NB4 (cell line): Measurements from ENCODE around the gene KLK3.

ENCODE experiments used
- DNase-seq: peaks from one replicate; pipeline ENCODE4 v3.0.0; 2010; ENCODE audit warnings: low read depth
- H3K4me3 ChIP-seq: one replicate; pipeline ENCODE4 v1.5.1; 2011; ENCODE audit warnings: mild to moderate bottlenecking, low read depth, low read length, moderate library complexity
- MYC ChIP-seq: IDR thresholded peaks from 2 replicates; pipeline ENCODE4 v1.6.1; 2011; ENCODE audit warnings: low read depth, low read length
- POLR2A ChIP-seq: IDR thresholded peaks from 2 replicates; pipeline ENCODE4 v1.6.1; 2011; ENCODE audit warnings: mild to moderate bottlenecking; ENCODE audit not compliant: insufficient read length; ENCODE audit errors: extremely low read depth
- TF ChIP-seq, protein P1 (sequence below): IDR thresholded peaks from one replicate; pipeline ENCODE4 v1.5.1; 2012; ENCODE audit warnings: low read depth, low read length
- TF ChIP-seq, protein P2 (sequence below): IDR thresholded peaks from 2 replicates; pipeline ENCODE4 v1.6.1; 2011; ENCODE audit warnings: low read depth, low read length

Gene KLK3

DNA sequence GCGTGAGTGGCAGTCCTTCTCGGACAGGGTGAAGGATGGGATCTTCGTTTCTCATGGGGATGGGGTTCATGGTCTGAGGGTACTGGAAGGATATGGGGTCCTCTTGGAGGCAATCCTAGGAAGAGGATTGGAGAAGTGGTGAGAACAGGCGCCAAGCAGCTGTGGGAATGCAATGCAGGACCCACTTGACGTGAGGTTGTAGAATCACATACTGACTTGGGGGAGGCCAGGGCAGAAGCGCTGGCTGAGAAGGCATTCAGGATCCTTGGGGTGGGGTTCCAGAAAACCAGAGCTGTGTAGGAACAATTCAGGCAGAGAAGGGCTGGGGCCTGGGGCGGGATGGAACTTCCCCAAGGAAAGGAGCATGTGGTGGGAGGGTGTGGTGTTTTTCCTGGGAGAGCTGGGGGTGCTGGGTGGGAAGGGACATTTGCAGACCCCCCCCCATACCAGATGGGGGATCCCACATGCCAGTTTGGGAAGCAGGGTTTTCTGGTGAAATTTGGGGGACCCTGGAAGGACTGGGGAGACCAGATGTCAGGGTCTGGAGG, 32.0 kb upstream of the KLK3 start:
- no peak for DNase-seq
- no peak for TF ChIP-seq MYC
- no peak for TF ChIP-seq POLR2A
- TF ChIP-seq, protein P1, sequence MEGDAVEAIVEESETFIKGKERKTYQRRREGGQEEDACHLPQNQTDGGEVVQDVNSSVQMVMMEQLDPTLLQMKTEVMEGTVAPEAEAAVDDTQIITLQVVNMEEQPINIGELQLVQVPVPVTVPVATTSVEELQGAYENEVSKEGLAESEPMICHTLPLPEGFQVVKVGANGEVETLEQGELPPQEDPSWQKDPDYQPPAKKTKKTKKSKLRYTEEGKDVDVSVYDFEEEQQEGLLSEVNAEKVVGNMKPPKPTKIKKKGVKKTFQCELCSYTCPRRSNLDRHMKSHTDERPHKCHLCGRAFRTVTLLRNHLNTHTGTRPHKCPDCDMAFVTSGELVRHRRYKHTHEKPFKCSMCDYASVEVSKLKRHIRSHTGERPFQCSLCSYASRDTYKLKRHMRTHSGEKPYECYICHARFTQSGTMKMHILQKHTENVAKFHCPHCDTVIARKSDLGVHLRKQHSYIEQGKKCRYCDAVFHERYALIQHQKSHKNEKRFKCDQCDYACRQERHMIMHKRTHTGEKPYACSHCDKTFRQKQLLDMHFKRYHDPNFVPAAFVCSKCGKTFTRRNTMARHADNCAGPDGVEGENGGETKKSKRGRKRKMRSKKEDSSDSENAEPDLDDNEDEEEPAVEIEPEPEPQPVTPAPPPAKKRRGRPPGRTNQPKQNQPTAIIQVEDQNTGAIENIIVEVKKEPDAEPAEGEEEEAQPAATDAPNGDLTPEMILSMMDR = no peak
- TF ChIP-seq, protein P2, sequence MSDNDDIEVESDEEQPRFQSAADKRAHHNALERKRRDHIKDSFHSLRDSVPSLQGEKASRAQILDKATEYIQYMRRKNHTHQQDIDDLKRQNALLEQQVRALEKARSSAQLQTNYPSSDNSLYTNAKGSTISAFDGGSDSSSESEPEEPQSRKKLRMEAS = no peak

DNA sequence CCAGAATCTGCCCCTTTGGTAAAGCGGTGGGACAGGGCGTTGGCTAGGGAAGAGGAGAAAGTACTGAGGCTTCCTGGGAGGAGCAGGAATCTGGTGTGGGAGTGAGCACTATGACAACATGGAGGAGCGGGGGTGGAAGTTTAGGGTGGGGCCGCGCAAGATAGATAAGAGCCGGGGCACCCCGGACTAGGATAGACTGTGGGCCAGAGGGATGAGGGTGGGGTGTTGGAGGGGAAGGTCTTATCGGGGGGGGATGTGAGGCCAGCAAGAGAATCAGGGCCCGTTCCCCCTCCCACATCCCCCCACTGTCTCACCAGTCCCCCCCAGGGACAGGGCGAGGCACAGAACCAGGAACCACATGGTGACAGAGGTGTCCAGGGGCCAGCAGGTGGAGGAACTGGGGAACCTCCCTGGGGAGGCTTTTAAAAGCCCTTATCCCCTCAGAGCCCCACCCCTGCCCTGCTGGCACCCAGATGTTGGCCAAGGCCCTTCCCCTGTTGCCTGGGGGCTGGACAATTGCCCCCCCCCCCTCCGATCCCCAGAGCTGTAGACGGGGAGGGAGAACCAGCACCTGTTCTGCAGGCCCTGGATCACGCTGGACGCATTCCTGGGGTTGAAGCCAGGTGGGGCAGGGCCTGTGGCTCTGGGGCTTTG, 31.2 kb upstream of the KLK3 start, which contains the start of gene KLK1:
Gene KLK1, minus strand, starts transcription at position 399 of the 654 bp plus-strand sequence. Its CDS starts 39 bp downstream, at position 360.
- DNase-seq = no peak
- TF ChIP-seq, protein P1 = no peak
- TF ChIP-seq, protein P2 = no peak
- no peak for TF ChIP-seq POLR2A
- TF ChIP-seq MYC = no peak
- no peak within 1 kb of the TSS for H3K4me3 ChIP-seq

More for the DNA sequence above, 32.0 kb upstream of the KLK3 start:
- H3K4me3 ChIP-seq = no peak overlapping the region

DNA sequence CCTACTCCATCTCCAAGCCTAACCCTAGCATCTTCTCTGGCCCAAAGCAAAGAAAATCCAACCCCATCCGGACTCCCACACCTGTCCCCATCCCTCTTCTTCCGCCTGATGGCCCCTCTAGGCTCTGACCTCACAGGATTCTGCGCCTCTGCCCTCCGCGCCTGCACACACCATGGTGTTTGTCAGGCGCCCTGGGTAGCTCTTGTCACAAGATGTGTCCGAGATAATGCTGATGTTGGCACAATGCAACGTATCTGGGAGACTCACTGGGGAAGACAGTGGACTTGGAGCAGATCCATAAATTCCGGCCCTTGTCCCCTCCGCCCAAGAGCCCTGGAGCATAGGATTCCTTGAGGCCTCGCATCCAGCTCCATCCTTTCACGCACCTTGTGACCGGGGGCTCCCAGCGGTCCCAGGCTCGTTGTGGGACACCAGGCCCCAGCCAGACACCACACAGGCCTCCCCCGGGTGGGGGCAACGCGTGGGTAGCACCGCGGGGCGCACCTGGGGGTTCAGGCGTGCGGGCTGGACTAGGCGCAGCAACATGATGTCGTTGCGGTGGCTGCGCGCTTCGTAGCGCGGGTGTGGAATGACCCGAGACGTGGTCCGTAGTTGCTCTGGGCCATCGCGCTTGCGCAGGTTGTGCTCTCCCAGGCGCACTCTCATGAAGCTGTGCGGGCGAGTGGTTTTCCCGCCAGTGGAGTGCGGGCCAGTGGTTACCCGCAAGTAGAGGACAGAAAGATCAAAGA, 28.0 kb upstream of the KLK3 start:
- no peak overlapping the region for H3K4me3 ChIP-seq
- TF ChIP-seq MYC (no peak), POLR2A (no peak)
- TF ChIP-seq, protein P2 = no peak
- TF ChIP-seq, protein P1 = no peak
- DNase-seq = no peak

DNA sequence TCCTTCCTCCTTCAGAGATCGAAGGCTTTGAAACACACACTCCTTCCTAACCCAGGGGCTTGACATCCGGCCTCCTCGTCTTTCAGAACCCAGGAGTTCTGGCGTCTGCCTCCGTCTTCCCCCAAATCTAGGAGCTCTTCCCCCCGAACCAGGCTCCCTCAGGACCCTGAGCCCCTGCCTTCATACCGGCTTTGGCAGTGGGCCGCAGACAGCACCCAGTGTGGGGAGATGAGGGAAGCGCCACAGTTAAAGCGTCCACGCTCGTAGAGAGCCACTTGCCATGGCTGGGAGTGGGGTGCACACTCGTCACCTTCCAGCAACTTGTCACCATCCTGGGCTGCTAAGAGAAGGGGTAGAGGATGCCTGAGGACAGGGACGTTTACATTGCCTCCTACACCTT, 27.2 kb upstream of the KLK3 start:
- H3K4me3 ChIP-seq = no peak overlapping the region
- DNase-seq = no peak
- TF ChIP-seq, protein P1 = no peak
- TF ChIP-seq POLR2A (no peak), MYC (no peak)
- TF ChIP-seq, protein P2 = no peak

DNA sequence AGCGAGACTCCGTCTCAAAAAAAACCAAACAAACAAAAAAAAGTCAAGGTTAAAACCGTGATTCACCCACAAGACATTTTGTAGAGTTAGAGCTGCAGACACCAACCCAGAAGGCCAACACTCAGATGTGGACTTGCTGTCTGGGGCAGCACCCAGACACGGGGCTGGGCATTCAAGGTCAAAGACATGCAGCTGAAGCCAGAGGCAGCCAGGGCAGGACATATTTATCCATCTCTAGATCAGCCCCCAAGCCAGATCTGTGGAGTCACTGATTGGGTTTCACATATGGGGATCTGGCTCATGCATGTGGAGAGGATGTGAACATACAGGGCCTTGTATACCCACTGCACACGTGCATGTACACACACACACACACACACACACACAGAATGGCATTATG, 24.9 kb upstream of the KLK3 start:
- H3K4me3 ChIP-seq = no peak overlapping the region
- no peak for DNase-seq
- TF ChIP-seq MYC = no peak
- TF ChIP-seq POLR2A = no peak
- TF ChIP-seq, protein P1 = no peak
- TF ChIP-seq, protein P2 = no peak
